ENCODE measurements around the gene ERI3. TPM values are rescaled to one million over a fixed set of nuclear protein-coding genes. Genes with fewer than 3 reads are reported as not detected.

The ERI3 gene
- polyA plus RNA-seq, 1 donor from 2014 or later, result 92.5 TPM

GRCh38 chr1:44235808-44236207 lies 119.2 kb downstream of the ERI3 start:
- no peaks in the 10 kb centered on the region for H3K27me3 ChIP-seq (ENCODE audit: insufficient read depth, low read depth, low read length)
- H3K9ac ChIP-seq (ENCODE audit: low read length), result no peak overlapping the region
- no peaks in the 10 kb centered on the region for H3K9me3 ChIP-seq (ENCODE audit: low read length)
- H2AFZ ChIP-seq (ENCODE audit: low read depth, low read length), result no peak overlapping the region
- H3K4me3 ChIP-seq (ENCODE audit: low read length), result no peak overlapping the region
- H3K36me3 ChIP-seq (ENCODE audit: insufficient read depth, low read length), result peaks cover 5% of the 10 kb centered on the region
- no peaks in the 10 kb centered on the region for H3K9me2 ChIP-seq (ENCODE audit: insufficient read depth, low read length)
- H4K20me1 ChIP-seq (ENCODE audit: insufficient read depth), result no peaks in the 10 kb centered on the region
- TF ChIP-seq MXI1 (conservative IDR thresholded peaks at IDR 0.05; ENCODE audit: poor library complexity, severe bottlenecking) (no peak), EP300 (conservative IDR thresholded peaks at IDR 0.05; ENCODE audit: poor library complexity, severe bottlenecking) (no peak), REST (IDR thresholded peaks at IDR 0.05; ENCODE audit: borderline replicate concordance) (no peak), TAF1 (IDR thresholded peaks at IDR 0.05; ENCODE audit: low read depth) (no peak), CTCF (IDR thresholded peaks at IDR 0.05; ENCODE audit: poor library complexity, severe bottlenecking) (no peak), SMC3 (conservative IDR thresholded peaks at IDR 0.05; ENCODE audit: poor library complexity) (no peak), POLR2AphosphoS5 (IDR thresholded peaks at IDR 0.05) (no peak), RAD21 (conservative IDR thresholded peaks at IDR 0.05) (no peak), EZH2 (IDR thresholded peaks at IDR 0.05; ENCODE audit: borderline replicate concordance, insufficient read depth, low read length, poor library complexity, severe bottlenecking) (no peak)
- H3K79me2 ChIP-seq (replicated peaks; ENCODE audit: insufficient read depth, low read length), result no peaks in the 10 kb centered on the region
- H3K4me2 ChIP-seq (ENCODE audit: low read length), result no peak overlapping the region
- H3K27ac ChIP-seq (ENCODE audit: low read length), result no peak overlapping the region
- H3F3A ChIP-seq (ENCODE audit: insufficient read depth, low read length, poor library complexity, severe bottlenecking), result no peaks in the 10 kb centered on the region

GRCh38 chr1:44233593-44233992 lies 121.5 kb downstream of the ERI3 start:
- Histone ChIP-seq H3K9me2 (ENCODE audit: insufficient read depth, low read length) (no peaks in the 10 kb centered on the region), H2AFZ (ENCODE audit: low read depth, low read length) (no peak overlapping the region), H3K9me3 (ENCODE audit: low read length) (no peaks in the 10 kb centered on the region), H3K36me3 (ENCODE audit: insufficient read depth, low read length) (peaks cover 5% of the 10 kb centered on the region), H4K20me1 (ENCODE audit: insufficient read depth) (no peaks in the 10 kb centered on the region), H3K9ac (ENCODE audit: low read length) (no peak overlapping the region), H3K4me2 (ENCODE audit: low read length) (no peak overlapping the region), H3K27ac (ENCODE audit: low read length) (no peak overlapping the region), H3K79me2 (replicated peaks; ENCODE audit: insufficient read depth, low read length) (no peaks in the 10 kb centered on the region), H3K4me3 (ENCODE audit: low read length) (no peak overlapping the region), H3K27me3 (ENCODE audit: insufficient read depth, low read depth, low read length) (no peaks in the 10 kb centered on the region), H3F3A (ENCODE audit: insufficient read depth, low read length, poor library complexity, severe bottlenecking) (no peaks in the 10 kb centered on the region)
- TF ChIP-seq RAD21 (conservative IDR thresholded peaks at IDR 0.05) (no peak), POLR2AphosphoS5 (IDR thresholded peaks at IDR 0.05) (no peak), TAF1 (IDR thresholded peaks at IDR 0.05; ENCODE audit: low read depth) (no peak), REST (IDR thresholded peaks at IDR 0.05; ENCODE audit: borderline replicate concordance) (no peak), MXI1 (conservative IDR thresholded peaks at IDR 0.05; ENCODE audit: poor library complexity, severe bottlenecking) (no peak), EP300 (conservative IDR thresholded peaks at IDR 0.05; ENCODE audit: poor library complexity, severe bottlenecking) (no peak), CTCF (IDR thresholded peaks at IDR 0.05; ENCODE audit: poor library complexity, severe bottlenecking) (no peak), SMC3 (conservative IDR thresholded peaks at IDR 0.05; ENCODE audit: poor library complexity) (no peak), EZH2 (IDR thresholded peaks at IDR 0.05; ENCODE audit: borderline replicate concordance, insufficient read depth, low read length, poor library complexity, severe bottlenecking) (no peak)
